ENCODE data around the gene SBF2.

- TF ChIP-seq CTCF (IDR thresholded peaks at IDR 0.05) (no peak), EZH2 (IDR thresholded peaks at IDR 0.05; ENCODE audit: borderline replicate concordance, insufficient read depth, low read depth, low read length, poor library complexity, severe bottlenecking) (no peak)
These were observed 17.8 kb upstream of the SBF2 start for GRCh38 chr11:10311802-10312201.

Measured in B cell (primary cell).